LNCaP clone FGC (cell line): ENCODE data around the gene C16orf54.
"Not testable (repeated sequence)": the region's sequence is repeated elsewhere in the genome, so short reads cannot be mapped to it uniquely, and the experiment has no call there.

Source experiments
- DNase-seq: peaks from one replicate; pipeline ENCODE4 v3.0.0-alpha.2; 2011; ENCODE audit warnings: low read depth
- H3K4me3 ChIP-seq: 2 replicates; pipeline ENCODE4 v1.5.1; 2011; ENCODE audit warnings: mild to moderate bottlenecking, low read depth, low read length, control low read depth
- CTCF ChIP-seq: IDR thresholded peaks from 2 replicates; pipeline ENCODE4 v1.5.1; 2012; ENCODE audit warnings: mild to moderate bottlenecking; ENCODE audit not compliant: control insufficient read depth, insufficient read depth; ENCODE audit errors: extremely low read depth

C16orf54 gene

DNA sequence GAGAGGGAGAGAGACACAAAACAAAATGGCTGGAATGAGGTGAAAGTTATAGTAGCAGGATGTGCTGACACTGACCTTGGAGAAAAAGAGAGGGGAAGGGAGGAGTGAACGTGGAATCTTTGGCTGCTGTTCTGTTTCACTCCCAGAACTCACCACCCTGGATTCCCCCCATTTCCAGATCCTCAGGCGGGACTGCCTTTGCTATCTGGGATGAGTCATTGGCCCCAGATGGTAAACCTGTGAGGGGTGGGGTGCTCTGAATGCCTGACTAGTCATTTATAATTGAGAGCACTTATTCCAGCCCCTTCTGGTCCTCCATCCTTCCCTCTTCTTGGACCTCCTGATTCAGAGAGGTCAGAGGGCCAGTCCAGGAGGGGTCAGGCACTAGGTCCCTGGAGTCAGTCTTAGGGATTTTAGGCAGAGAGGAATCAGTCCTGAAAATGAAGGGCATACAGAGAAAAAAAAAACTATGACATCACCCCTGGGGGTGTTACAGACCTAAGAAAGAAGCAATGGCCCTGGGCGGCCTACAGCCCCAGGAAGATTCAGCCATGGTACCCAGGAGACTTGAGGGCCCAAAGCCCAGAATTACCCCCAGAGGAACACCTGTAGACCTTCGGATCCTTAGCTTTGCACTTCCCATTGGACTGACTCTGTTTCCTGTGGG is 30.1 kb upstream of the C16orf54 start:
- TF ChIP-seq CTCF: no peak
- no peak for DNase-seq
- H3K4me3 ChIP-seq: no peak overlapping the region

DNA sequence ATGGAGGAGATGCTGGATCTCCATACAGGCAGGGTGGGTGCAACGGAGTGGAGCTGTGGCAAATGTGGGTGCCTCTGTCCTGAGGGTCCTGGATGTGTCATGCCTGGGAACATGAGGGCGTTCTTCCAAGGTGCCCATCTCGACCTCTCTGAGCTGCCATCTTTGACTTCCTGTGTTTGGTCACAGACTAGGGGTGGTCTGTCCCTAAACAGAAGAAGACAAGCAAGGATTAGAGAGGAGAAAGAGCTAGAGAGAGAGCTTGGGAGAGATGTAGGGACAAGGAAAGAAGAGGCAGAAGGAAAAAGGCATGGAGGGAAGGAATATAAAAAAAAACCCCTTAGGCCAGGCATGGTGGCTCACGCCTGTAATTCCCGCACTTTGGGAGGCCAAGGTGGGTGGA is 28.9 kb upstream of the C16orf54 start:
- H3K4me3 ChIP-seq: no peak overlapping the region
- DNase-seq: no peak
- no peak for TF ChIP-seq CTCF

GRCh38 chr16:29772330-29772729 is 26.5 kb upstream of the C16orf54 start:
- H3K4me3 ChIP-seq, DNase-seq: not testable (repeated sequence)

GRCh38 chr16:29770250-29770929 is 24.6 kb upstream of the C16orf54 start:
- no peak for DNase-seq
- H3K4me3 ChIP-seq: no peak overlapping the region
- no peak for TF ChIP-seq CTCF

- no peak for TF ChIP-seq CTCF
- no peak for DNase-seq
Measured at GRCh38 chr16:29769507-29769906, 23.7 kb upstream of the C16orf54 start.

GRCh38 chr16:29767062-29767461 is 21.3 kb upstream of the C16orf54 start:
- DNase-seq: no peak
- H3K4me3 ChIP-seq: no peak overlapping the region
- TF ChIP-seq CTCF: no peak

More at GRCh38 chr16:29769507-29769906, 23.7 kb upstream of the C16orf54 start:
- no peak overlapping the region for H3K4me3 ChIP-seq

- no peak for DNase-seq
- no peak for TF ChIP-seq CTCF
- H3K4me3 ChIP-seq: no peak overlapping the region
Measured at GRCh38 chr16:29766571-29766970, 20.8 kb upstream of the C16orf54 start.
